Stimulated activated CD4-positive, alpha-beta T cell treated with anti-CD3 and anti-CD28 coated beads, Interleukin-4, amount 100 ng/mL, for 1 hour (primary cell): ENCODE data around the gene NPLOC4.
A peak's percentile ranks its signal among the peaks of the same experiment; 100 is the strongest.

Experiments
- DNase-seq: peaks from one replicate; pipeline ENCODE4 v3.0.0-alpha.2; 2020

The NPLOC4 gene

GRCh38 chr17:81544281-81544974, 92.5 kb downstream of the NPLOC4 start:
- DNase-seq, result no peak

GRCh38 chr17:81543756-81544155, 93.2 kb downstream of the NPLOC4 start:
- no peak for DNase-seq

GRCh38 chr17:81543339-81543675, 93.6 kb downstream of the NPLOC4 start:
- no peak for DNase-seq

- no peak for DNase-seq
Measured at GRCh38 chr17:81542431-81543338, 94.2 kb downstream of the NPLOC4 start.

- DNase-seq, result no peak
Measured at GRCh38 chr17:81541123-81541522, 95.8 kb downstream of the NPLOC4 start.

- no peak for DNase-seq
Measured at GRCh38 chr17:81540676-81541027, 96.3 kb downstream of the NPLOC4 start.

GRCh38 chr17:81539961-81540675, 96.8 kb downstream of the NPLOC4 start:
- no peak for DNase-seq

GRCh38 chr17:81539571-81539900, 97.4 kb downstream of the NPLOC4 start:
- DNase-seq, result no peak

- no peak for DNase-seq
Measured at GRCh38 chr17:81538651-81539570, 98.0 kb downstream of the NPLOC4 start.

GRCh38 chr17:81537856-81538555, 98.9 kb downstream of the NPLOC4 start:
- no peak for DNase-seq

- DNase-seq, result peak; percentile 49
Measured at GRCh38 chr17:81537343-81537855, 99.5 kb downstream of the NPLOC4 start.

- no peak for DNase-seq
Measured at GRCh38 chr17:81536299-81537290, 100.3 kb downstream of the NPLOC4 start.

GRCh38 chr17:81535480-81536298, 101.2 kb downstream of the NPLOC4 start:
- no peak for DNase-seq

GRCh38 chr17:81535007-81535328, 101.9 kb downstream of the NPLOC4 start:
- no peak for DNase-seq

GRCh38 chr17:81534157-81535006, 102.5 kb downstream of the NPLOC4 start:
- DNase-seq, result no peak

GRCh38 chr17:81533339-81534141, 103.4 kb downstream of the NPLOC4 start:
- no peak for DNase-seq

- DNase-seq, result no peak
Measured at GRCh38 chr17:81532490-81533287, 104.2 kb downstream of the NPLOC4 start.
